GM23338 (cell line): Measurements from ENCODE around the gene NDUFAF8. TPM values are rescaled to one million over a fixed set of nuclear protein-coding genes. Genes with fewer than 3 reads are reported as not detected.

Experiments
- ATAC-seq: fragments of 200-7000 bp; cut with Tn5 transposase; 3 replicates; pipeline ENCODE4 v1.9.1; 2020
- DNase-seq: peaks from one replicate; pipeline ENCODE4 v3.0.0-alpha.2; 2015; ENCODE audit warnings: low spot score
- H2AFZ ChIP-seq: fragments of 200-600 bp; sonication (generic); 2 replicates; pipeline ENCODE4 v1.8.0; 2016; ENCODE audit warnings: antibody characterized with exemption, mild to moderate bottlenecking, moderate library complexity
- H3F3A ChIP-seq: fragments of 200-600 bp; sonication (generic); replicated peaks from 2 replicates; pipeline ENCODE4 v1.8.0; 2017; ENCODE audit warnings: antibody characterized with exemption, mixed run types, low read depth
- H3K27ac ChIP-seq: fragments of 200-600 bp; sonication (generic); 2 replicates; pipeline ENCODE4 v1.6.1; 2016; ENCODE audit warnings: low read depth
- H3K27me3 ChIP-seq: fragments of 200-600 bp; sonication (generic); 2 replicates; pipeline ENCODE4 v1.8.0; 2016; ENCODE audit warnings: mild to moderate bottlenecking, mixed run types, moderate library complexity; ENCODE audit not compliant: insufficient read depth
- H3K36me3 ChIP-seq: fragments of 200-600 bp; sonication (generic); 2 replicates; pipeline ENCODE4 v1.8.0; 2016; ENCODE audit warnings: mild to moderate bottlenecking; ENCODE audit not compliant: insufficient read depth
- H3K4me1 ChIP-seq: fragments of 200-600 bp; sonication (generic); 2 replicates; pipeline ENCODE4 v1.8.0; 2016; ENCODE audit warnings: mild to moderate bottlenecking, moderate library complexity; ENCODE audit not compliant: insufficient read depth
- H3K4me2 ChIP-seq: fragments of 200-600 bp; sonication (generic); 2 replicates; pipeline ENCODE4 v1.7.1; 2017; ENCODE audit warnings: mixed run types
- H3K4me3 ChIP-seq: fragments of 200-600 bp; sonication (generic); 2 replicates; pipeline ENCODE4 v1.6.1; 2016; ENCODE audit warnings: mixed run types
- H3K79me2 ChIP-seq: fragments of 200-600 bp; sonication (generic); replicated peaks from 2 replicates; pipeline ENCODE4 v1.8.0; 2017; ENCODE audit warnings: mild to moderate bottlenecking; ENCODE audit not compliant: insufficient read depth
- H3K9me2 ChIP-seq: fragments of 200-600 bp; sonication (generic); 2 replicates; pipeline ENCODE4 v1.8.0; 2017; ENCODE audit not compliant: insufficient read depth
- H4K20me1 ChIP-seq: fragments of 200-600 bp; sonication (generic); replicated peaks from 2 replicates; pipeline ENCODE4 v1.8.0; 2017; ENCODE audit warnings: mild to moderate bottlenecking; ENCODE audit not compliant: insufficient read depth
- H3K27ac Mint-ChIP-seq: 2 replicates; pipeline ENCODE4 v1.8.0; 2020; ENCODE audit warnings: inconsistent platforms, mild to moderate bottlenecking, moderate library complexity, mixed read lengths
- H3K27me3 Mint-ChIP-seq: 3 replicates; pipeline ENCODE4 v1.8.0; 2022; ENCODE audit warnings: low read depth, mild to moderate bottlenecking, moderate library complexity, mixed read lengths, inconsistent platforms; ENCODE audit not compliant: insufficient read depth, poor library complexity
- H3K36me3 Mint-ChIP-seq: 3 replicates; pipeline ENCODE4 v1.8.0; 2021; ENCODE audit warnings: low read depth, mild to moderate bottlenecking, inconsistent platforms, moderate library complexity, mixed read lengths
- H3K4me1 Mint-ChIP-seq: 3 replicates; pipeline ENCODE4 v1.8.0; 2020; ENCODE audit warnings: mild to moderate bottlenecking, inconsistent platforms, mixed read lengths
- H3K4me3 Mint-ChIP-seq: 3 replicates; pipeline ENCODE4 v1.8.0; 2021; ENCODE audit warnings: moderate library complexity, mild to moderate bottlenecking, inconsistent platforms, mixed read lengths
- H3K9me3 Mint-ChIP-seq: 3 replicates; pipeline ENCODE4 v1.8.0; 2020; ENCODE audit warnings: moderate library complexity, mild to moderate bottlenecking, inconsistent platforms, mixed read lengths
- CREB1 ChIP-seq: fragments of 250-450 bp; sonication (Bioruptor Pico); IDR thresholded peaks from 2 replicates; pipeline ENCODE4 v1.5.0; 2020; ENCODE audit warnings: low read depth, mild to moderate bottlenecking, moderate library complexity
- CTCF ChIP-seq, 2 experiments: fragments of 200-600 bp in 1 of 2; sonication (generic) in 1 of 2; conservative IDR thresholded peaks; 2 replicates each; pipeline versions ENCODE4 v1.5.1 to v1.6.1; 2016 to 2017; ENCODE audit warnings: antibody characterized with exemption in 2 of 2, low read depth in 2 of 2, mild to moderate bottlenecking in 2 of 2, moderate library complexity in 1 of 2
- ETS1 ChIP-seq: IDR thresholded peaks from 2 replicates; pipeline ENCODE4 v1.6.1; 2016; ENCODE audit warnings: antibody characterized with exemption
- EZH2 ChIP-seq: fragments of 200-600 bp; sonication (generic); IDR thresholded peaks from one replicate; pipeline ENCODE4 v1.8.0; 2017; ENCODE audit warnings: antibody characterized with exemption, mild to moderate bottlenecking, low read depth; ENCODE audit not compliant: unreplicated experiment
- EZH2phosphoT487 ChIP-seq: fragments of 200-600 bp; sonication (generic); IDR thresholded peaks from one replicate; pipeline ENCODE4 v1.8.1; 2018; ENCODE audit warnings: antibody characterized with exemption; ENCODE audit not compliant: unreplicated experiment
- JUNB ChIP-seq: IDR thresholded peaks from one replicate; pipeline ENCODE4 v1.6.1; 2016; ENCODE audit warnings: antibody characterized with exemption; ENCODE audit not compliant: unreplicated experiment
- NANOG ChIP-seq: IDR thresholded peaks from 2 replicates; pipeline ENCODE4 v1.6.1; 2016; ENCODE audit warnings: antibody characterized with exemption, borderline replicate concordance
- POLR2AphosphoS5 ChIP-seq: IDR thresholded peaks from 2 replicates; pipeline ENCODE4 v1.6.1; 2016; ENCODE audit warnings: antibody characterized with exemption, low read depth
- REST ChIP-seq: IDR thresholded peaks from one replicate; pipeline ENCODE4 v1.6.1; 2018; ENCODE audit warnings: antibody characterized with exemption; ENCODE audit not compliant: unreplicated experiment
- STAT1 ChIP-seq: IDR thresholded peaks from one replicate; pipeline ENCODE4 v1.6.1; 2016; ENCODE audit warnings: antibody characterized with exemption; ENCODE audit not compliant: unreplicated experiment
- ZNF114 ChIP-seq: fragments of 250-450 bp; sonication (Bioruptor Pico); IDR thresholded peaks from 2 replicates; pipeline ENCODE4 v1.5.0; 2020; ENCODE audit warnings: mild to moderate bottlenecking, moderate library complexity
- ZNF331 ChIP-seq: fragments of 250-450 bp; sonication (Bioruptor Pico); IDR thresholded peaks from 2 replicates; pipeline ENCODE4 v1.5.0; 2020; ENCODE audit warnings: low read depth, mild to moderate bottlenecking, moderate library complexity
- polyA plus RNA-seq: library from polyadenylated mRNA; unstranded; fragments of >200 nt; fragmentation: Nextera tagmentation; extraction: Ambion mirVana; gene quantifications from 2 replicates; pipeline ENCODE4 v1.2.1, GENCODE V29; 2016
- total RNA-seq: library from RNA; depleted of rRNA; stranded (reverse); fragments of >200 nt; shearing (Covaris generic); gene quantifications from 2 replicates; pipeline ENCODE4 v1.2.3, GENCODE V29; 2014

Gene NDUFAF8
- total and polyA plus RNA-seq, 2 experiments from 2014 or later, result 21.5 to 156 TPM

DNA sequence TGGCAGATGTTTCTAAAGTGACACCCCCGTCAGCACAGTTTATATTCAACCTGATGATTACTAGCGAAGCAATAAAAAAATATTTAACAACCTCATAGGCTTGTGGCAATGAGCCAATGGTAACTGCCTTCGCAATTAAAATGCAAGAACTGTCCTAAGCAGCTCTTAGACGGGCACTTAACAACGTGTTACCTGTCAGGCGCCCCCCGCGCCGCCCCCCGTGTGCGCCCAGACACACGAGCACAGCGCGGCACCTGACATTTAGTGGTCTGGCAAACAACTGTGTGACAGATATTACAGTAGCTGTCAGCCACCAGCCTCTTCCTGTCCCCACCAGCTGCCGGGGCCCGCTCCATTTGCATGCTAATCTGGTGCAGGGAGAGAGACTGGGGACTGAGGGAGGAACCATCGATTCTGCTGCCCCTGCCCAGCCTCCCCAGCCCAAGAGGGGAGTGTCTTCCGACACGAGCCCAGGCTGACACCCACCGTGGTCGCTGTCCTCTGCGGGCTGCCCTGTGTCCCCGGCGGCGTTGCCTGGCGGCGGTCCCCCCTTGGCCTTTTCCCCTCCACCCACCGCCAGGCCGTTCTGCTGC lies 12.7 kb downstream of the NDUFAF8 start (continued):
- TF ChIP-seq REST (no peak), EZH2 (no peak), STAT1 (no peak), CREB1 (CRISPR knock-in tag) (no peak), POLR2AphosphoS5 (no peak), CTCF (conservative IDR thresholded peaks at IDR 0.05; ENCODE audit: low read depth in 2 of 2) (no peak), JUNB (no peak), ZNF114 (CRISPR knock-in tag) (no peak), ETS1 (no peak), ZNF331 (CRISPR knock-in tag) (no peak)

GRCh38 chr17:81252326-81252986 lies 13.3 kb downstream of the NDUFAF8 start:
- no peak overlapping the region for H3K27ac ChIP-seq
- peaks cover 3% of the 10 kb centered on the region; the same call in 1 of the 2 replicates for H3K4me1 ChIP-seq
- H3K27me3 ChIP-seq, result no peaks in the 10 kb centered on the region
- no peaks in the 10 kb centered on the region for H3K79me2 ChIP-seq
- peaks cover 6% of the 10 kb centered on the region; the same call in 2 of the 3 replicates for H3K36me3 Mint-ChIP-seq
- no peak overlapping the region for H3K4me2 ChIP-seq
- no peak overlapping the region for H3K4me3 Mint-ChIP-seq
- ATAC-seq (no peak), DNase-seq (no peak)
- no peaks in the 10 kb centered on the region for H3K36me3 ChIP-seq
- peaks cover 27% of the 10 kb centered on the region for H3K4me1 Mint-ChIP-seq
- H3K9me2 ChIP-seq, result peaks cover 5% of the 10 kb centered on the region
- H4K20me1 ChIP-seq, result no peaks in the 10 kb centered on the region; the same call in 1 of the 2 replicates
- H3K4me3 ChIP-seq, result no peak overlapping the region
- peaks cover 19% of the 10 kb centered on the region for H3K27me3 Mint-ChIP-seq
- peaks cover 3% of the 10 kb centered on the region; the same call in 1 of the 3 replicates for H3K9me3 Mint-ChIP-seq
- TF ChIP-seq REST, result no peak
- TF ChIP-seq NANOG, result no peak
- no peak for TF ChIP-seq EZH2phosphoT487
- no peak for TF ChIP-seq POLR2AphosphoS5
- TF ChIP-seq EZH2, result no peak
- TF ChIP-seq JUNB, result no peak
- no peak for TF ChIP-seq STAT1
- no peak for TF ChIP-seq ZNF331 (CRISPR knock-in tag)
- H3F3A ChIP-seq, result peaks cover 2% of the 10 kb centered on the region; the same call in 1 of the 2 replicates
- H3K27ac Mint-ChIP-seq, result no peak overlapping the region
- H2AFZ ChIP-seq, result no peak overlapping the region
